Cardiac fibroblast (primary cell): ENCODE results near the gene DNAJC15.

Experiments used
- DNase-seq, 2 donors: peaks; one replicate each; pipeline versions ENCODE4 v3.0.0 to v3.0.0-alpha.2; 2010; ENCODE audit warnings: low read depth in 2 of 2
- H3K4me3 ChIP-seq, 2 donors: replicated peaks in 1 of 2; 1 replicate in 1 of 2; 2 replicates in 1 of 2; pipeline ENCODE4 v1.5.1; 2011; ENCODE audit warnings: low read depth in 2 of 2, low read length in 2 of 2, mild to moderate bottlenecking in 2 of 2, moderate library complexity in 1 of 2
- CTCF ChIP-seq: IDR thresholded peaks from one replicate; pipeline ENCODE4 v1.5.1; 2011; ENCODE audit warnings: low read depth, mild to moderate bottlenecking, low read length, inconsistent platforms

DNAJC15 gene

GRCh38 chr13:43016226-43016625 is 7.2 kb upstream of the DNAJC15 start:
- no peak for DNase-seq
- H3K4me3 ChIP-seq = no peak overlapping the region
- TF ChIP-seq CTCF = no peak

- no peak for DNase-seq
- H3K4me3 ChIP-seq = no peak overlapping the region
- no peak for TF ChIP-seq CTCF
Observed at GRCh38 chr13:43019811-43020210, 3.6 kb upstream of the DNAJC15 start.

GRCh38 chr13:43020794-43021193 is 2.6 kb upstream of the DNAJC15 start:
- no peak for DNase-seq
- no peak overlapping the region for H3K4me3 ChIP-seq
- TF ChIP-seq CTCF = no peak

GRCh38 chr13:43021926-43022670 is 1.3 kb upstream of the DNAJC15 start:
- no peak overlapping the region for H3K4me3 ChIP-seq
- no peak for TF ChIP-seq CTCF
- DNase-seq = peak in 1 of 2 donors; percentile 86

- DNase-seq = no peak
- peak overlapping the region in 1 of 2 donors; percentile 65 for H3K4me3 ChIP-seq
- no peak for TF ChIP-seq CTCF
Observed at GRCh38 chr13:43022934-43023288, 475 bp upstream of the DNAJC15 start.

GRCh38 chr13:43026262-43026661 is 2.9 kb downstream of the DNAJC15 start:
- H3K4me3 ChIP-seq = no peak overlapping the region
- DNase-seq = peak; percentile 21 to 49
- TF ChIP-seq CTCF = no peak

GRCh38 chr13:43030548-43030947 is 7.2 kb downstream of the DNAJC15 start:
- no peak overlapping the region for H3K4me3 ChIP-seq
- DNase-seq = peak in 1 of 2 donors; percentile 73
- TF ChIP-seq CTCF = no peak
